Omental fat pad (tissue), 4 donors: ENCODE results near the gene SGO2. TPM values are rescaled to one million over a fixed set of nuclear protein-coding genes. Genes with fewer than 3 reads are reported as not detected.

Experiments used
- ATAC-seq: fragments of 150-250 bp; one replicate; pipeline ENCODE4 v1.9.1; 2016; ENCODE audit warnings: mild to moderate bottlenecking, moderate library complexity; ENCODE audit not compliant: low FRiP score
- DNase-seq: peaks from one replicate; pipeline ENCODE4 v3.0.0-alpha.2; 2019; ENCODE audit warnings: low spot score
- total RNA-seq, 4 donors: library from RNA; depleted of rRNA; stranded (reverse); fragments of >200 nt; gene quantifications; one replicate each; pipeline ENCODE4 v1.1.0, GENCODE V29; 2016
- TF ChIP-seq, protein P1 (sequence below), 3 donors: fragments of 450-650 bp; IDR thresholded peaks; one replicate each; pipeline ENCODE4 v1.5.1; 2016 to 2017; ENCODE audit warnings: antibody characterized with exemption in 3 of 3, mild to moderate bottlenecking in 3 of 3, moderate library complexity in 2 of 3

SGO2 gene
- total RNA-seq, 4 donors from 2014 or later = 4.7 to 18.7 (median 9.5) TPM

DNA sequence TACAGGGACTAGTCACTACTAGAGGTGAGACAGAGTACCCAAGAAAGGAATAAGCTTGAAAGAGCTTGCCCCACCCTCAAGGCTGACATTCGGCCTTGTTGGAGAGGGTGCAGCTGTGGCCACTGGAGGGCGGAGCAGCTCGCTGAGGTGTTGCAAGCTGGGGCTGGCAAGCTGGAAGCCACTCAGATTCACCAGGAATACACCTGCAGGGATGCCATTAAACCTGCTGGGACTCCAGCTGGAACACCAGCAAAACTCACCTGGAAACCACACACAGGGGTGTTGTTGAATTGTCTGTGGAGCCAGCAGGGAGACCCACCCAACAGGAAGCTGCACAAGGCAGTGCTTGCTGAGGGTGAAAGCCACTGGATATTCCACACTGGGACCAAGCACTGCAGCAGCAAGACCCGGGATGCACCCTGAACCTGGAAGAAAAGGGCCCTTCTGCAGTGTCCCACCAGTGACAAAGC is 42.2 kb upstream of the SGO2 start:
- ATAC-seq (no peak), DNase-seq (no peak)
- TF ChIP-seq, protein P1, sequence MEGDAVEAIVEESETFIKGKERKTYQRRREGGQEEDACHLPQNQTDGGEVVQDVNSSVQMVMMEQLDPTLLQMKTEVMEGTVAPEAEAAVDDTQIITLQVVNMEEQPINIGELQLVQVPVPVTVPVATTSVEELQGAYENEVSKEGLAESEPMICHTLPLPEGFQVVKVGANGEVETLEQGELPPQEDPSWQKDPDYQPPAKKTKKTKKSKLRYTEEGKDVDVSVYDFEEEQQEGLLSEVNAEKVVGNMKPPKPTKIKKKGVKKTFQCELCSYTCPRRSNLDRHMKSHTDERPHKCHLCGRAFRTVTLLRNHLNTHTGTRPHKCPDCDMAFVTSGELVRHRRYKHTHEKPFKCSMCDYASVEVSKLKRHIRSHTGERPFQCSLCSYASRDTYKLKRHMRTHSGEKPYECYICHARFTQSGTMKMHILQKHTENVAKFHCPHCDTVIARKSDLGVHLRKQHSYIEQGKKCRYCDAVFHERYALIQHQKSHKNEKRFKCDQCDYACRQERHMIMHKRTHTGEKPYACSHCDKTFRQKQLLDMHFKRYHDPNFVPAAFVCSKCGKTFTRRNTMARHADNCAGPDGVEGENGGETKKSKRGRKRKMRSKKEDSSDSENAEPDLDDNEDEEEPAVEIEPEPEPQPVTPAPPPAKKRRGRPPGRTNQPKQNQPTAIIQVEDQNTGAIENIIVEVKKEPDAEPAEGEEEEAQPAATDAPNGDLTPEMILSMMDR (IDR thresholded peaks at IDR 0.05) = no peak

DNA sequence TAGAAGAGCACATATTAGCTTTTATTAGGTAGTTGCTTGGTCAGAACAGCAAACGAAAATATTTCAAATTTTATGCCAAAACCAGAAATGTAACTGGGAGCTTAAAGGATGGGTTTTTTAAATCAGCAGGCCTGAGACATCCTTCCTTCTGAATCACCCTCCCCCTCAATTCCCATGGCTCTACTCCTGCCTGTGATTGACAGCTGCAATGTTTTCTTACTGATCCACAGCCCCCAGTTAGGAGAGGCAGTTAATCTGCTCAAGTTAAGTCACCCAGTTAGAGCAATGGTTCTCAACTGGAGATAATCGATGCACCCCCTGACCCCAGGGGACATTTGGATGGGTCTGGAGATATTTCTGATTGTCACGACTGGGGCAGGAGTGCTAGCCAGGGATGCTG is 41.1 kb upstream of the SGO2 start:
- DNase-seq = no peak
- ATAC-seq = no peak
- TF ChIP-seq, protein P1 (IDR thresholded peaks at IDR 0.05) = no peak

DNA sequence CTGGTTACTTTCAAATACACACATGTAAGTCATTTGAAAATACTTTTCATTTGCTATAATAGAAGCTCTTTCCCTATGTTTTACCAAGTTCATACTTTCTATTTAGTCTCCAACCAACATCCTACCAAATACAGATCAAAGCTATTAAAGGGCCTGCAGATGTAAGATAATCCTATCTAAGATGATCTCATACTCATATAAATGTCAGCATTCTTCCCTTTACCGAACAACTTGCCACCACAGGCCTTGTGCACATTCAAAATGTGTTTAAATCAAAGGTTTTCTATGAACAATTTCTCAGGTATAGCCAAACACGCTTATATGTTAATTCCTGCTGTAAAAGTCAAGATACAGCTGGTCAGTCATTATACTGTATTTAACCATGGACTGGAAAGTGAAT is 39.5 kb upstream of the SGO2 start:
- ATAC-seq (no peak), DNase-seq (no peak)
- TF ChIP-seq, protein P1 (IDR thresholded peaks at IDR 0.05) = no peak

DNA sequence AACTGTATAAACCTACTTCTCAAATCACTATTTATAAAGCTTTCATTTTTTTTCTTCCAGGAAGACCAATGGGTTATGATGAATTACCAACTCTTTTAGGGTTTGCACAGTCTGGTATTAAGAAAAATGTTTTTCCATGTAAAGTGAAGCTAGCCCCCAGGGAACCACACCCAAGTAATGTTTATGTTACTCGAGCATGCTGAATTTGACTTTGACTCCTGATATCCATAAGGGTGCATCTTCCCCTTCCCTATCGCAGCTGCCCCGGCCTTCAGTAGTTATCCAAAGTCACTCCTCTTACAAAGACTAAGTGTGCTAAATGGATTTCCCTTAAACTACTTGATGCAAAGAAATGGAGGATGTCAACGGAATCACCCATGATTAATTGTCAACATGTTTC is 37.8 kb upstream of the SGO2 start:
- DNase-seq (no peak), ATAC-seq (no peak)
- TF ChIP-seq, protein P1 (IDR thresholded peaks at IDR 0.05) = no peak

DNA sequence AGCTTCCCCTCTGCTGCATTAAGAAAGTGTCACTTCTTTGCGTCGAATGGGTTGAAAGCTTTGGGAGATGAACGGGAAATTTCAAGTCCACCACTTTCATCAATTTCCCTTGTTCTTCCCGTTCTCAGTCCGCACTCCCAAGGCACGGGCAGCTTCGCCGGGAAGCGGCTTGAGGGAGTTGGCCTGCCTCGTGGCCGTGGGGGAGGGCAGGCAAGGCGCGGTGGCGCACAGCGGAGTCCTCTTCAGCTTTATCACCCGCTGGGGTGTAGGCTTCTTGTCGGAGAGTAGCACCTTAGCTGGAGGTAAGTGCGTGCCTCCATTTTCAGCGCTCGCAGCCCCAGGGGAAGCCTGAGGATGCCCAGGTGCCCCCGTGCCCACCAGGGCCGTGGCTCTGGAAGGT is 36.0 kb upstream of the SGO2 start:
- TF ChIP-seq, protein P1 (IDR thresholded peaks at IDR 0.05) = no peak
- ATAC-seq (no peak), DNase-seq (no peak)

DNA sequence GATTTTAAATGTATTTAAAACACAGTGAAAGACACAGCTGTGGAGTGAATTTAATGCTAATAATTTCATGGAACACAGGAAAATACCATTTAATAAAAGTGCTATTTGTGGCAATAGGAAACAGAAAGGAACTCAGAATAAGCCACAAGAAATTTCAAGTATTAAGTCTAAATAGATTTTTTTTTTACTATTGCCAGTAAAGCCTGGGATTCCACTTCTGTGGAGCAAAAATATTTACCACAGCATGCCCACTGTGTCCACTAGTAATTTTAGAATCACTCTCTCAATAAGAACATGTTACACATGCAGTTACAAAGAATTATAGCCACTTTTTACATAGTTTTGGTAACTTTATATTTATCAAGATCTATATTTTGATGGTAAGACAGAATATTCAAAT is 33.4 kb upstream of the SGO2 start:
- DNase-seq (no peak), ATAC-seq (no peak)
- TF ChIP-seq, protein P1 (IDR thresholded peaks at IDR 0.05) = no peak

DNA sequence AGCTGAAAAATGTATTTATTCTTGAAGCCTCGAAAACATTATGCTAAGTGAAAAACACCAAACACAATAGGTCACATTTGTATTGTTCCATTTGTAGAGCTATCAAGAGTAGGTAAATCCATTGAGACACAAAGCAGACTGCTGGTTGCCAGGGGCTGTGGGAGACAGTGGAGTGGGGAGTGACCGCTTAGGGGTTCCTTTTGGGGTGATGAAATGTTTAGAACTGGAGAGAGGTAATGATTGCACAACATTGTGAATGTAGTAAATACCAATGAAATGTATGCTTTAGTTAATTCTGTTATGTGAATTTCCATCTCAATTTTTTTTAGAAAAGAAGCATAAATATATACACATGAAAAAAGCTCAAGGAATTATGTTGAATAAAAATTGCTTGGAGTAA is 32.0 kb upstream of the SGO2 start:
- TF ChIP-seq, protein P1 (IDR thresholded peaks at IDR 0.05) = no peak
- DNase-seq (no peak), ATAC-seq (no peak)
